Measurements from ENCODE around the gene FAM135A.

GRCh38 chr6:70385901-70386300, 27.4 kb upstream of the FAM135A start:
- TF ChIP-seq CTCF (IDR thresholded peaks at IDR 0.05) (no peak), EP300 (IDR thresholded peaks at IDR 0.05) (no peak), POLR2A (IDR thresholded peaks at IDR 0.05) (no peak)

Measured in suprapubic skin (tissue), 3 donors.